Ecto neural progenitor cell (in vitro differentiated cells): Measurements from ENCODE around the gene KIF3B.
A peak's percentile ranks its signal among the peaks of the same experiment; 100 is the strongest.
"Not testable (repeated sequence)": the region's sequence is repeated elsewhere in the genome, so short reads cannot be mapped to it uniquely, and the experiment has no call there.

Source experiments
- DNase-seq: peaks from one replicate; pipeline ENCODE4 v3.0.0-alpha.2; 2018; ENCODE audit warnings: low spot score

KIF3B gene

GRCh38 chr20:32357375-32357868, 80.0 kb downstream of the KIF3B start:
- DNase-seq: no peak

GRCh38 chr20:32357869-32358631, 80.6 kb downstream of the KIF3B start, which contains the start of gene ASXL1:
ASXL1 (plus strand) TSS chr20:32358331; CDS start chr20:32358776, 445 bp downstream.
- peak; percentile 100 for DNase-seq

DNA sequence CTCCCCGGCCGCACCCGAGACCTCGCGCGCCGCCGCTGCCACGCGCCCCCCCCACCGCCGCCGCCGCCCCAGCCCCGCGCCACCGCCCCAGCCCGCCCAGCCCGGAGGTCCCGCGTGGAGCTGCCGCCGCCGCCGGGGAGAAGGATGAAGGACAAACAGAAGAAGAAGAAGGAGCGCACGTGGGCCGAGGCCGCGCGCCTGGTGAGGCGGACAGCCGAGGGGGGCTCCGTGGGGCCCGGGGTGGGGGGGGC, 81.1 kb downstream of the KIF3B start:
- DNase-seq: no peak

- peak; percentile 87 for DNase-seq
Measured at GRCh38 chr20:32358883-32359632, 81.6 kb downstream of the KIF3B start.

- DNase-seq: no peak
Measured at GRCh38 chr20:32359633-32360332, 82.3 kb downstream of the KIF3B start.

DNA sequence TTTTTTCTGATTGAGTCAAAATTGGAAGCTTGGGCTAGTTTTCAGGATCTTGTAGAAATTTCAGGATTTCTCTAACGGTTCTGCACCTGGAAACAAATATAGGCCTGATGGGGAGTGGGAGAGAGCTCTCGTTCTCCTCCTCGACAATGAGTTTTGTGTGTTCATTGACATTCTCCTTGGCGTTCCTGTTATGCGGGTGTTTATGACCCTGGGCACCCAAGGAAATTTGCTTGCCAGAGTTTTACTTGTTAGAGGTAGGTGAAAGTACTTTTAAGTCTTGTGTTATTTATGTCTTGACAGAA, 82.8 kb downstream of the KIF3B start:
- no peak for DNase-seq

DNA sequence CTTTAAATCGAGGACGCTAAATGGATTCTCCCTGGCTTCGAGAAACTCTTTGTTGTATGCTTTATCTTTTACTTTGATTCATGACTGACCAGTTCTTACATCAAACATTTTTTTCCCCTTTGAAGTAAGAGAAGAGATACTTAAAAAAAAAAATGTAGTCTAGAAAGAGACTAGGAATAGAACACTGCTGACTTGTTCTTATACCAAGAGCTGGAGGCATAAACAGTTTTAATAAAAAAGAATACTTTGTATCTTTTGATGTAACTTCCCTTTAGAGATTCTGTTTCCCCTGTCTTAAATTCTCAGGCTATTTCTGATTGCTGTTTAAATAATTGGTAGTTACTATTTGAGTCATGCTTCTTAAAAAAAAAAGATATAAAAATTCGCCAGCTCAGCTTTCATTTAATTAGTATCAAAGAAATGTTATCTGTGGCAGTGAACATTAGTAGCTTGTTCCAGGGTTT, 85.5 kb downstream of the KIF3B start:
- DNase-seq: no peak

DNA sequence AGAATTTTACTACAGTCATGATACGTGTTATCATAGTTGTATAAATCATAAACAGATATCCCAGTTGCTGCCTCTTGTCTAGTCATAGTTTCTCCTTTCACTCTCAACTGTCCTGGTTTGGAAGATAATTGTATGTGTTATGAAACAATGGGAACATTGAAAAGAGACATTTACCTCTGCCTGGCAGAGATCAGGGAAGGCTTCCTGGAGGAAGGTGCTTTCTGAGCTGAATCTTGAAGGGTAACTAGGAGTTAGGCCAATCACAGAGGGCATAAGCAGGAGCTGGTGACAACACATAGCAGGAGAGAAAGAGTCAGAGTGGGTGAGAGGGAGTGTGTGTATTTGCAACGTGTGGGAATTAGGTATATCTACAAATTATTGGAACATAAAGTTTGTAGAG, 86.0 kb downstream of the KIF3B start:
- DNase-seq: no peak

GRCh38 chr20:32364554-32365208, 87.2 kb downstream of the KIF3B start:
- no peak for DNase-seq

- no peak for DNase-seq
Measured at GRCh38 chr20:32365564-32365963, 88.1 kb downstream of the KIF3B start.

DNA sequence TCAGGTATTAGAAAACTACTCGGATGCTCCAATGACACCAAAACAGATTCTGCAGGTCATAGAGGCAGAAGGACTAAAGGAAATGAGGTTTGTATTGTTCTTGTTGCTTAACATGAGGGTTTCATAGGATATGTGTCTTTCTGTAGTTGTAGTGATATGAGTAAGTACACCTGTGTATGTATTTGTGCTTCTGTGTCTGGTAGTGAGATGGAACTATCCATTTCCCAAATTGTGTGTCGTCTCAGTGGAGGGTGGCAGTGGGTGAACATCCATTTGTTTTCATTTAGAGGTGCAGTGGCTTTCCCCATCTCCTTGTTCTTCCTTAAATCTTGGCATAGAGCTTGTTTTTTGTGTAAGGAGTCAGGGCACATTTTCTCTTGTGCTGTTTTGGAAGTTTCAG, 88.9 kb downstream of the KIF3B start:
- DNase-seq: no peak

DNA sequence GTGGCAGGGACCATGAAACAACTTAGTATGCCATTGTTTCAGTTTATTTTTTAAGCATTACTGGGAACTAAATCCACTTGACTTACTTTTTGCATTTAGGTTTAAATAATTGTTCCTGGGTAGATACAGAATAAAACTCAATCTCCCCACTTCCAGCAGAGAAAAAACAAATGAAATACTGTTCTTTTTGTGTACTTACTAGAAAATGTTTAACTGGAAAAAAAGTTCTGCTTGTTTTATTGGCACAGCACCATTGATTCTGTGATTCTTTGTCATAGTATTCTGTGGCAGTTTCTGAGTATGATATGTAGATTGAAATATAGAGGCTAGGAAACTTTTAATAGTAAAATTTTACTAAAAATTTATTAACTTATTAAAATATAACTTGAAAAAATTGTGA, 90.9 kb downstream of the KIF3B start:
- no peak for DNase-seq

DNA sequence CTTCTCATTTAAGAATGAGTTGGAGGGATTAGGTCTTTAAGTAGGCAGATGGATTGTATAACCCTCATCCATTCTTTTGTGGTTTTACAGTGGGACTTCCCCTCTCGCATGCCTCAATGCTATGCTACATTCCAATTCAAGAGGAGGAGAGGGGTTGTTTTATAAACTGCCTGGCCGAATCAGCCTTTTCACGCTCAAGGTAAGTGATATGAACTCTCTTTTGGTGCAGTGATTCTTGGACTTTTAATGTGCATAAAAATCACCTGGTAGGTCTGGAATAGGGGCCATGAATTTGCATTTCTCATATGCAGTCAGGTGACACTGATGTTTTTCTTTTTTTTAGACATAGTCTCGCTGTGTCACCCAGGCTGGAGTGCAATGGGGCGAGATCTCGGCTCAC, 91.5 kb downstream of the KIF3B start:
- DNase-seq: no peak

DNA sequence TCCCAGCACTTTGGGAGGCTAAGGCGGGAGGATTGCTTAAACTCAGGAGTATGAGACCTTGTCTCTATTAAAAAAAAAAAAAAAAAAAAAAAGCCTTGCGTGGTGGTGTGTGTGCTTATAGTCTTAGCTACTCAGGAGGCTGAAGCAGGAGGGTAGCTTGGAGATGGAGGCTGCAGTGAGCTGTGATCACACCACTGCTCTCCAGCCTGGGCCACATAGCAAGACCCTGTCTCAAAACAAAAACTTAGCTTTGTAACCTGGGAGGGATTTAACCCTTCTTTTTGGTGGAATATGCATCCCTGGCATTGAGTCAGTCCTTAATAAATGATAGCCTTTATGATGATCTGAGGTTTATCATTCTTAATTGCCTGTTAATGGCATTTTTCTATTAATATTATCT, 93.4 kb downstream of the KIF3B start:
- no peak for DNase-seq

- no peak for DNase-seq
Measured at GRCh38 chr20:32378461-32378860, 101.0 kb downstream of the KIF3B start.

DNA sequence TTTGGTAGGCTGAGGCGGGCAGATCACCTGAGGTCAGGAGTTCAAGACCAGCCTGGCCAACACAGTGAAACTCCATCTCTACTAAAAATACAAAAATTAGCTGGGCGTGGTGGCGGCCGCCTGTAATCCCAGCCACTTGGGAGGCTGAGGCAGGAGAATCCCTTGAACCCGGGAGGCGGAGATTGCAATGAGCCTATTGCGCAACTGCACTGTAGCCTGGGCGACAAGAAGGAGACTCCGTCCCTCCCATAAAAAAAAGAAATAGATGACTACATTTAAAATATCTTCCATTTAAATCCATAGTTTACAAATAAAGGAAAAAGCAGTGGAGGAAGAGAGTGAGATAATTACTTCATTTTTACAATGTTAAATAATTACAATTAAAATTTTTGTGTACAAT, 102.6 kb downstream of the KIF3B start:
- not testable (repeated sequence) for DNase-seq

GRCh38 chr20:32380745-32381144, 103.3 kb downstream of the KIF3B start:
- DNase-seq: no peak

- no peak for DNase-seq
Measured at GRCh38 chr20:32382102-32382950, 104.9 kb downstream of the KIF3B start.

GRCh38 chr20:32383441-32383840, 106.0 kb downstream of the KIF3B start:
- DNase-seq: not testable (repeated sequence)
